WTC11 (cell line): ENCODE results near the gene FHAD1. TPM values are rescaled to one million over a fixed set of nuclear protein-coding genes. Genes with fewer than 3 reads are reported as not detected.
A peak's percentile ranks its signal among the peaks of the same experiment; 100 is the strongest.

ENCODE experiments used
- ATF1 ChIP-seq: sonication (generic); formaldehyde crosslinking; IDR thresholded peaks from 2 replicates; pipeline ENCODE4 v1.8.1; 2023; ENCODE audit warnings: mild to moderate bottlenecking, moderate library complexity, missing genetic modification reagents
- E2F5 ChIP-seq: sonication (generic); formaldehyde crosslinking; IDR thresholded peaks from 2 replicates; pipeline ENCODE4 v1.8.1; 2022; ENCODE audit warnings: mild to moderate bottlenecking, moderate library complexity, missing genetic modification reagents
- ELF4 ChIP-seq: sonication (generic); formaldehyde crosslinking; IDR thresholded peaks from 2 replicates; pipeline ENCODE4 v1.8.1; 2022; ENCODE audit warnings: low read depth, mild to moderate bottlenecking, moderate library complexity, missing genetic modification reagents
- IRF1 ChIP-seq: sonication (generic); formaldehyde crosslinking; IDR thresholded peaks from 2 replicates; pipeline ENCODE4 v1.8.0; 2023; ENCODE audit warnings: missing genetic modification reagents
- JAZF1 ChIP-seq: fragments of 250-450 bp; sonication (Bioruptor Pico); IDR thresholded peaks from 2 replicates; pipeline ENCODE4 v1.9.0; 2021; ENCODE audit warnings: moderate library complexity, mild to moderate bottlenecking, inconsistent platforms
- KAT7 ChIP-seq: sonication (generic); formaldehyde crosslinking; IDR thresholded peaks from 2 replicates; pipeline ENCODE4 v1.8.1; 2023; ENCODE audit warnings: missing genetic modification reagents, mild to moderate bottlenecking, borderline replicate concordance
- NFYB ChIP-seq: sonication (generic); formaldehyde crosslinking; conservative IDR thresholded peaks from 2 replicates; pipeline ENCODE4 v1.8.0; 2022; ENCODE audit warnings: low read depth, missing genetic modification reagents
- NR1H2 ChIP-seq: sonication (generic); formaldehyde crosslinking; IDR thresholded peaks from 2 replicates; pipeline ENCODE4 v1.9.0; 2021; ENCODE audit warnings: mild to moderate bottlenecking, moderate library complexity, missing genetic modification reagents
- NR2C2 ChIP-seq: sonication (generic); formaldehyde crosslinking; IDR thresholded peaks from 2 replicates; pipeline ENCODE4 v1.8.0; 2022; ENCODE audit warnings: mild to moderate bottlenecking, missing genetic modification reagents
- NR3C1 ChIP-seq: sonication (generic); formaldehyde crosslinking; conservative IDR thresholded peaks from 2 replicates; pipeline ENCODE4 v1.8.1; 2023; ENCODE audit warnings: low read depth, mild to moderate bottlenecking, missing genetic modification reagents
- PRDM15 ChIP-seq: sonication (generic); formaldehyde crosslinking; IDR thresholded peaks from 2 replicates; pipeline ENCODE4 v1.8.0; 2022; ENCODE audit warnings: missing genetic modification reagents
- PREB ChIP-seq: sonication (generic); formaldehyde crosslinking; IDR thresholded peaks from 2 replicates; pipeline ENCODE4 v1.8.1; 2022; ENCODE audit warnings: mild to moderate bottlenecking, missing genetic modification reagents, moderate library complexity, borderline replicate concordance
- PRRX2 ChIP-seq: fragments of 250-450 bp; sonication (Bioruptor Pico); IDR thresholded peaks from 2 replicates; pipeline ENCODE4 v1.8.0; 2021; ENCODE audit warnings: mild to moderate bottlenecking
- TP53 ChIP-seq: sonication (generic); formaldehyde crosslinking; IDR thresholded peaks from 2 replicates; pipeline ENCODE4 v1.8.1; 2023; ENCODE audit warnings: mild to moderate bottlenecking, missing genetic modification reagents
- ZBTB43 ChIP-seq: sonication (generic); formaldehyde crosslinking; IDR thresholded peaks from 2 replicates; pipeline ENCODE4 v1.8.1; 2023; ENCODE audit warnings: mild to moderate bottlenecking, missing genetic modification reagents
- ZNF317 ChIP-seq: sonication (generic); formaldehyde crosslinking; IDR thresholded peaks from 2 replicates; pipeline ENCODE4 v1.8.1; 2023; ENCODE audit warnings: low read depth, mild to moderate bottlenecking, moderate library complexity, missing genetic modification reagents, borderline replicate concordance
- ZNF425 ChIP-seq: fragments of 250-450 bp; sonication (Bioruptor Pico); conservative IDR thresholded peaks from 2 replicates; pipeline ENCODE4 v1.9.0; 2021; ENCODE audit warnings: mild to moderate bottlenecking
- ZNF512 ChIP-seq: sonication (generic); formaldehyde crosslinking; IDR thresholded peaks from 2 replicates; pipeline ENCODE4 v1.8.1; 2022; ENCODE audit warnings: missing genetic modification reagents, borderline replicate concordance
- ZSCAN18 ChIP-seq: fragments of 250-450 bp; sonication (Bioruptor Pico); IDR thresholded peaks from 2 replicates; pipeline ENCODE4 v2.1.2; 2022; ENCODE audit warnings: mild to moderate bottlenecking, moderate library complexity
- total RNA-seq: library from RNA; stranded (reverse); gene quantifications from 3 replicates; pipeline ENCODE4 v1.2.3, GENCODE V29; 2021
- TF ChIP-seq, protein P1 (sequence below): sonication (generic); formaldehyde crosslinking; IDR thresholded peaks from 2 replicates; pipeline ENCODE4 v1.8.0; 2022; ENCODE audit warnings: mild to moderate bottlenecking, missing genetic modification reagents
- TF ChIP-seq, protein P2 (sequence below): sonication (generic); formaldehyde crosslinking; conservative IDR thresholded peaks from 2 replicates; pipeline ENCODE4 v1.8.1; 2022; ENCODE audit warnings: mild to moderate bottlenecking, missing genetic modification reagents
- TF ChIP-seq, protein P3 (sequence below): sonication (generic); formaldehyde crosslinking; IDR thresholded peaks from 2 replicates; pipeline ENCODE4 v1.8.0; 2022; ENCODE audit warnings: mild to moderate bottlenecking, missing genetic modification reagents

Gene FHAD1
- total RNA-seq, 1 experiment from 2014 or later = 3.0 TPM

DNA sequence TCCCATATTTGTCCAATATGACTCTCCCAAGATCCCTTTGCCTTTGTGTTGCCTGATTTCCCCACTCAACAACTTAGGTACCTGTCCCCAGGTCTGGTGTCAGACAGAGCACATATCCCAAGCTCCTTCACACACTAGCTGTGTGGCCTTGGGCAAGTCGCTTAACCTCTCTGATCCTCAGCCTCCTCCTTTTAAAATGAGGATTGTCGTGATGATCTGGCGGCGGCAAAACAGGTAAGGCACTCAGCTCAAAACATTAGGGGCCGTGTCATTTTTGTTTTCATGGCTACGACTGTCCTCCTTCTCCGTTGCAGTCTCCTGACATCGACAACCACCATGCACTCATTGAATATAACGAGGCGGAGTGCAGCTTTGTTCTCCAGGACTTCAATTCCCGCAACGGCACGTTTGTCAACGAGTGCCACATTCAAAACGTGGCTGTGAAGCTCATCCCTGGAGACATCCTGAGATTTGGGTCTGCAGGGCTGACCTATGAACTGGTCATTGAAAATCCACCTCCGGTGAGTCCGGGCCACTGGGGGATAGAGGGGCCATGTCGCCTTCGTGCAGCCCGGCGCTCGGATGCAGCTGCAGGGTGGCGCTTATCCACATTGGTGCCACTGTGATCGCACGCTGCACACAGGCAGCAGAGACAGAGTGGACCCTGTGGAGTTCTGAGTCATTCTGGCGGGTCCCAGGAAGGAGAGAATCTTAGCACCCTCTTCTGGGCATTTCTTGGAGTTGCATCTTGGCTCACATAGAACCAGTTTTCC, 25.2 kb downstream of the FHAD1 start (continued):
- no peak for TF ChIP-seq NR3C1
- TF ChIP-seq ZBTB43 (CRISPR knock-in tag) = no peak
- TF ChIP-seq PRRX2 (CRISPR knock-in tag) = no peak
- no peak for TF ChIP-seq KAT7 (CRISPR knock-in tag)
- peak; percentile 66; the same call in 1 of the 2 replicates for TF ChIP-seq IRF1 (CRISPR knock-in tag)
- TF ChIP-seq PREB = no peak
- no peak for TF ChIP-seq ZNF317 (CRISPR knock-in tag)
- no peak for TF ChIP-seq JAZF1 (CRISPR knock-in tag)
- TF ChIP-seq PRDM15 (CRISPR knock-in tag) = peak; percentile 71
- TF ChIP-seq ATF1 (CRISPR knock-in tag) = no peak
- TF ChIP-seq, protein P1, sequence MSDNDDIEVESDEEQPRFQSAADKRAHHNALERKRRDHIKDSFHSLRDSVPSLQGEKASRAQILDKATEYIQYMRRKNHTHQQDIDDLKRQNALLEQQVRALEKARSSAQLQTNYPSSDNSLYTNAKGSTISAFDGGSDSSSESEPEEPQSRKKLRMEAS = peak; percentile 89
- no peak for TF ChIP-seq TP53
- TF ChIP-seq ZNF425 (CRISPR knock-in tag) = no peak
- TF ChIP-seq, protein P2, sequence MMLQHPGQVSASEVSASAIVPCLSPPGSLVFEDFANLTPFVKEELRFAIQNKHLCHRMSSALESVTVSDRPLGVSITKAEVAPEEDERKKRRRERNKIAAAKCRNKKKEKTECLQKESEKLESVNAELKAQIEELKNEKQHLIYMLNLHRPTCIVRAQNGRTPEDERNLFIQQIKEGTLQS (CRISPR knock-in tag) = no peak
- TF ChIP-seq, protein P3, sequence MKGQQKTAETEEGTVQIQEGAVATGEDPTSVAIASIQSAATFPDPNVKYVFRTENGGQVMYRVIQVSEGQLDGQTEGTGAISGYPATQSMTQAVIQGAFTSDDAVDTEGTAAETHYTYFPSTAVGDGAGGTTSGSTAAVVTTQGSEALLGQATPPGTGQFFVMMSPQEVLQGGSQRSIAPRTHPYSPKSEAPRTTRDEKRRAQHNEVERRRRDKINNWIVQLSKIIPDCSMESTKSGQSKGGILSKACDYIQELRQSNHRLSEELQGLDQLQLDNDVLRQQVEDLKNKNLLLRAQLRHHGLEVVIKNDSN = no peak
- peak; percentile 61; the same call in 1 of the 2 replicates for TF ChIP-seq E2F5
- no peak for TF ChIP-seq ELF4 (CRISPR knock-in tag)
- no peak for TF ChIP-seq NR2C2
- no peak for TF ChIP-seq NR1H2 (CRISPR knock-in tag)
- TF ChIP-seq NFYB = no peak
- TF ChIP-seq ZSCAN18 = no peak
- no peak for TF ChIP-seq ZNF512
